DMS 273 treated with DMSO at 0.1 percent for 48 hours (cell line): ENCODE data around the gene GLIS2.
"Not testable (repeated sequence)": the region's sequence is repeated elsewhere in the genome, so short reads cannot be mapped to it uniquely, and the experiment has no call there.

Experiments
- DNase-seq: peaks from one replicate; lab custom pipeline; 2025; lab: John Stamatoyannopoulos, UW

The GLIS2 gene

GRCh38 chr16:4336701-4337539 is 21.1 kb downstream of the GLIS2 start:
- no peak for DNase-seq

- no peak for DNase-seq
These were observed 21.7 kb downstream of the GLIS2 start for GRCh38 chr16:4337540-4338088.

- DNase-seq = no peak
These were observed 22.3 kb downstream of the GLIS2 start for GRCh38 chr16:4338125-4338582.

GRCh38 chr16:4338712-4339299 is 22.9 kb downstream of the GLIS2 start:
- no peak for DNase-seq

GRCh38 chr16:4339455-4339854 is 23.6 kb downstream of the GLIS2 start:
- no peak for DNase-seq

GRCh38 chr16:4339909-4340308 is 24.0 kb downstream of the GLIS2 start:
- no peak for DNase-seq

- DNase-seq = no peak
These were observed 24.6 kb downstream of the GLIS2 start for GRCh38 chr16:4340443-4340842.

GRCh38 chr16:4341250-4341649 is 25.4 kb downstream of the GLIS2 start:
- no peak for DNase-seq

- DNase-seq = no peak
These were observed 27.2 kb downstream of the GLIS2 start for GRCh38 chr16:4342866-4343744.

GRCh38 chr16:4344300-4344982 is 28.6 kb downstream of the GLIS2 start:
- DNase-seq = not testable (repeated sequence)

- no peak for DNase-seq
These were observed 29.3 kb downstream of the GLIS2 start for GRCh38 chr16:4344983-4345835.

- no peak for DNase-seq
These were observed 30.2 kb downstream of the GLIS2 start for GRCh38 chr16:4345836-4346781.

GRCh38 chr16:4347010-4347409 is 31.1 kb downstream of the GLIS2 start:
- no peak for DNase-seq

GRCh38 chr16:4347765-4348509 is 32.1 kb downstream of the GLIS2 start:
- DNase-seq = no peak

GRCh38 chr16:4349332-4349731 is 33.5 kb downstream of the GLIS2 start:
- no peak for DNase-seq

GRCh38 chr16:4350365-4350786 is 34.5 kb downstream of the GLIS2 start:
- DNase-seq = no peak

GRCh38 chr16:4350787-4351659 is 35.2 kb downstream of the GLIS2 start, which contains the start of gene PAM16:
TSS of gene PAM16 (minus strand) at chr16:4351321. CDS start at chr16:4351234, 87 bp downstream.
- DNase-seq = peak; percentile 92

GRCh38 chr16:4351880-4352279 is 36.0 kb downstream of the GLIS2 start:
- no peak for DNase-seq
